ENCODE measurements around the gene WDR53. TPM values are rescaled to one million over a fixed set of nuclear protein-coding genes. Genes with fewer than 3 reads are reported as not detected.
A peak's percentile ranks its signal among the peaks of the same experiment; 100 is the strongest.

WDR53 gene
- total and polyA plus RNA-seq, 9 of the 15 experiments (the other 6 are each of a cell fraction or from before 2014, with no cell fraction given) = 13.0 to 34.5 (median 20.9) TPM

- peaks cover 36% of the 10 kb centered on the region for H3K36me3 ChIP-seq (ENCODE audit: control insufficient read depth, insufficient read depth, low read length)
- no peaks in the 10 kb centered on the region for H3K9me1 ChIP-seq (ENCODE audit: control insufficient read depth, insufficient read depth, low read length)
- no peak overlapping the region for H2AFZ ChIP-seq (ENCODE audit: low read depth, low read length)
- no peak overlapping the region; the same call in 1 of the 2 replicates for H3K4me2 ChIP-seq (ENCODE audit: insufficient read depth, low read length)
- H3K27ac ChIP-seq (ENCODE audit: extremely low read depth, low read depth, low read length) = peak overlapping the region; percentile 43; the same call in 1 of the 3 replicates
- intact Hi-C loops (cut with micrococcal nuclease) (no loop called here), in situ Hi-C loops (cut with MboI) (no loop called here)
- no peak overlapping the region for H3K4me3 ChIP-seq
- whole genome bisulfite sequencing (ENCODE audit: insufficient coverage, low coverage, missing lambda C conversion rate) = 14% methylated on average over 9 of the region's 9 CpGs
- H3K27me3 ChIP-seq (ENCODE audit: control insufficient read depth in 2 of 2, insufficient read depth in 2 of 2, low read length in 2 of 2) = no peaks in the 10 kb centered on the region
- H3K4me1 ChIP-seq (replicated peaks in 1 of 2; ENCODE audit: control insufficient read depth in 2 of 2, insufficient read depth in 2 of 2, low read length in 2 of 2) = peaks cover 13 to 15% of the 10 kb centered on the region in 2 experiments
- ATAC-seq = peak; percentile 20; the same call in 2 of the 3 replicates
- H3K79me2 ChIP-seq (ENCODE audit: control insufficient read depth, insufficient read depth, low read length) = peaks cover 31% of the 10 kb centered on the region
- peak in 3 of 4 experiments; percentile 25 to 57 (median 54) for DNase-seq (ENCODE audit: extremely low read depth in 1 of 4, low spot score in 3 of 4)
- BruUV-seq (replicated peaks) = no TSS peak
- POLR2A ChIA-PET = interaction anchor here (0.6 to 0.7 kb wide), 2 partner anchors 37 to 67 kb away, joined by 3 to 4 read pairs; no protein-coding TSS in a partner anchor
- FAIRE-seq = peak; percentile 71
- no peaks in the 10 kb centered on the region for H3K9me3 ChIP-seq (replicated peaks; ENCODE audit: control insufficient read depth, insufficient read depth, low read depth, low read length)
- CTCF ChIA-PET (ENCODE audit: low intra/inter-chr PET ratio) = no interaction called here
- H4K20me1 ChIP-seq (replicated peaks; ENCODE audit: control insufficient read depth, insufficient read depth, low read length) = no peaks in the 10 kb centered on the region
- peak overlapping the region; percentile 4 to 8; a peak in 1 of 4 replicates for H3K9ac ChIP-seq (ENCODE audit: insufficient read depth in 1 of 2, low read depth in 2 of 2, low read length in 2 of 2)
- TF ChIP-seq CXXC5 (CRISPR knock-in tag; IDR thresholded peaks at IDR 0.05) (0 out of 2 replicates have a peak, but pooled peaks have one; percentile 25), CEBPG (CRISPR knock-in tag; IDR thresholded peaks at IDR 0.05) (no peak), CEBPG (tag; conservative IDR thresholded peaks at IDR 0.05 in 1 of 2, IDR thresholded peaks at IDR 0.05 in 1 of 2) (peak in 1 of 2 experiments; percentile 29; a peak in 1 of 4 replicates), EP400 (IDR thresholded peaks at IDR 0.05) (0 out of 2 replicates have a peak, but pooled peaks have one; percentile 28), ARID1B (IDR thresholded peaks at IDR 0.05) (peak; percentile 77), FIP1L1 (IDR thresholded peaks at IDR 0.05; ENCODE audit: low read depth, low read length, poor library complexity, severe bottlenecking) (no peak), TBL1XR1 (IDR thresholded peaks at IDR 0.05; ENCODE audit: low read length in 2 of 2) (no peak), NFRKB (IDR thresholded peaks at IDR 0.05; ENCODE audit: low read depth) (peak; percentile 30; the same call in 1 of the 2 replicates), ELK1 (CRISPR knock-in tag; IDR thresholded peaks at IDR 0.05) (no peak), SOX6 (IDR thresholded peaks at IDR 0.05) (peak; percentile 24; the same call in 1 of the 2 replicates), THRAP3 (IDR thresholded peaks at IDR 0.05; ENCODE audit: borderline replicate concordance) (peak; percentile 24; the same call in 1 of the 2 replicates), MEF2D (tag; conservative IDR thresholded peaks at IDR 0.05; ENCODE audit: low read depth) (no peak), CREB3L1 (IDR thresholded peaks at IDR 0.05; ENCODE audit: borderline replicate concordance, low read depth) (no peak), POU5F1 (IDR thresholded peaks at IDR 0.05; ENCODE audit: borderline replicate concordance, low read depth, low read length, partially characterized antibody) (no peak), PPARD (CRISPR knock-in tag; IDR thresholded peaks at IDR 0.05) (no peak), ZNF449 (CRISPR knock-in tag; IDR thresholded peaks at IDR 0.05) (no peak), ERF (CRISPR knock-in tag; IDR thresholded peaks at IDR 0.05) (no peak)
- TF ChIP-seq, protein P1, sequence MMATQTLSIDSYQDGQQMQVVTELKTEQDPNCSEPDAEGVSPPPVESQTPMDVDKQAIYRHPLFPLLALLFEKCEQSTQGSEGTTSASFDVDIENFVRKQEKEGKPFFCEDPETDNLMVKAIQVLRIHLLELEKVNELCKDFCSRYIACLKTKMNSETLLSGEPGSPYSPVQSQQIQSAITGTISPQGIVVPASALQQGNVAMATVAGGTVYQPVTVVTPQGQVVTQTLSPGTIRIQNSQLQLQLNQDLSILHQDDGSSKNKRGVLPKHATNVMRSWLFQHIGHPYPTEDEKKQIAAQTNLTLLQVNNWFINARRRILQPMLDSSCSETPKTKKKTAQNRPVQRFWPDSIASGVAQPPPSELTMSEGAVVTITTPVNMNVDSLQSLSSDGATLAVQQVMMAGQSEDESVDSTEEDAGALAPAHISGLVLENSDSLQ (IDR thresholded peaks at IDR 0.05) = 0 out of 2 replicates have a peak, but pooled peaks have one; percentile 15
These were observed 4.6 kb downstream of the WDR53 start for GRCh38 chr3:196563721-196564225.
